ENCODE data around the gene GRIK4.

DNA sequence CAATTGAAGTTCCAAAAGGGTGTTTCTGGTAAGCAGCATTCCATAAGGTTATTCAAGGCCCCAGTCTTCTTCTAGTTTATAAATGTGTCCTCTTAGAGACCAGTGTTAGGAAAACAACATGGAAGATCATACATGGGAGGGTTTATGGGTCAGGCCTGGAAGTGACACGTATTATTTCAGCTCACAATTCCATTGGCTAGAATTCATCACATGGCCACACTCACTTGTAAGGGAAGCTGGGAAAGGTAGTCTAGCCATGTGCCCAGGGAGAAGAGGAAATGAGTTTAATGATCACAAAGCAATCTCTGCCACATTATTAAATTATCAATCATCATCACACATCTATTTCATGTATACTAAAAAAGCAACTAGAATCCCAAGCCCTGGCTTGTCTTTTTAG lies 330.6 kb downstream of the GRIK4 start:
- TF ChIP-seq POLR2AphosphoS5 (IDR thresholded peaks at IDR 0.05; ENCODE audit: low read depth, low read length), result no peak
- no peak for TF ChIP-seq POLR2A (IDR thresholded peaks at IDR 0.05; ENCODE audit: low read depth, low read length)
- TF ChIP-seq TAF1 (IDR thresholded peaks at IDR 0.05; ENCODE audit: borderline replicate concordance, low read depth, low read length), result no peak

All from GM12892 (cell line).